Endodermal cell (in vitro differentiated cells): ENCODE results near the gene EPHB1. TPM values are rescaled to one million over a fixed set of nuclear protein-coding genes. Genes with fewer than 3 reads are reported as not detected.

Source experiments
- DNase-seq: peaks from one replicate; pipeline ENCODE4 v3.0.0-alpha.2; 2017
- H3K27ac ChIP-seq: 2 replicates; pipeline ENCODE4 v1.5.1; 2013; ENCODE audit warnings: mild to moderate bottlenecking, low read depth, low read length, moderate library complexity
- H3K27me3 ChIP-seq: 2 replicates; pipeline ENCODE4 v1.6.1; 2013; ENCODE audit warnings: mild to moderate bottlenecking, low read length, moderate library complexity; ENCODE audit not compliant: insufficient read depth, control insufficient read depth, poor library complexity, severe bottlenecking
- H3K36me3 ChIP-seq: 2 replicates; pipeline ENCODE4 v1.7.0; 2013; ENCODE audit warnings: mild to moderate bottlenecking, low read length, moderate library complexity; ENCODE audit not compliant: control insufficient read depth, insufficient read depth
- H3K4me1 ChIP-seq: one replicate; pipeline ENCODE4 v1.7.0; 2013; ENCODE audit warnings: low read length; ENCODE audit not compliant: control insufficient read depth, insufficient read depth
- H3K4me3 ChIP-seq: 2 replicates; pipeline ENCODE4 v1.5.1; 2013; ENCODE audit warnings: mild to moderate bottlenecking, low read length, moderate library complexity
- H3K9ac ChIP-seq: 2 replicates; pipeline ENCODE4 v1.6.1; 2013; ENCODE audit warnings: mild to moderate bottlenecking, low read length, moderate library complexity; ENCODE audit not compliant: poor library complexity, severe bottlenecking; ENCODE audit errors: extremely low read depth
- H3K9me3 ChIP-seq: 2 replicates; pipeline ENCODE4 v1.6.1; 2013; ENCODE audit warnings: mild to moderate bottlenecking, low read length, moderate library complexity; ENCODE audit not compliant: control insufficient read depth
- H3K27ac Mint-ChIP-seq: 2 replicates; pipeline ENCODE4 v1.8.0; 2020; ENCODE audit warnings: mixed read lengths
- H3K27me3 Mint-ChIP-seq: 2 replicates; pipeline ENCODE4 v1.8.0; 2021; ENCODE audit warnings: mild to moderate bottlenecking, mixed read lengths; ENCODE audit not compliant: insufficient read depth
- H3K36me3 Mint-ChIP-seq: 2 replicates; pipeline ENCODE4 v1.8.0; 2020; ENCODE audit warnings: low read depth, mixed read lengths
- H3K4me1 Mint-ChIP-seq: 2 replicates; pipeline ENCODE4 v1.8.0; 2020; ENCODE audit warnings: mixed read lengths
- H3K4me3 Mint-ChIP-seq: 2 replicates; pipeline ENCODE4 v1.8.0; 2020; ENCODE audit warnings: mild to moderate bottlenecking, moderate library complexity, mixed read lengths
- H3K9me3 Mint-ChIP-seq: 2 replicates; pipeline ENCODE4 v1.8.0; 2020; ENCODE audit warnings: mild to moderate bottlenecking, mixed read lengths
- WGBS, 2 experiments: methylation state at CpG; one replicate each; pipeline versions ENCODE4 v1.1.5 to v1.1.7; 2013; ENCODE audit warnings: missing lambda C conversion rate in 2 of 2, mixed read lengths in 1 of 2; ENCODE audit not compliant: insufficient coverage in 1 of 2, insufficient read length in 1 of 2; 5-methylcytosine and 5-hydroxymethylcytosine counted together
- total RNA-seq, 2 donors: library from RNA; stranded (reverse); fragmentation: NEBNext Ultra II Directional in 1 of 2; extraction: Animal tissue kit (Norgen Biotek cat#: 25700) in 1 of 2; gene quantifications; 2 replicates in 1 of 2; 3 replicates in 1 of 2; pipeline ENCODE4 v1.2.1, GENCODE V29; 2021
- TF ChIP-seq, protein P1 (sequence below): fragments of 200-600 bp; sonication (generic); conservative IDR thresholded peaks from 2 replicates; pipeline ENCODE4 v1.5.0; 2021; ENCODE audit warnings: antibody characterized with exemption, mild to moderate bottlenecking

EPHB1 gene
- total RNA-seq, 2 donors from 2014 or later, result 2.9 to 3.6 TPM

- Histone ChIP-seq H3K9ac (no peak overlapping the region), H3K27ac (no peak overlapping the region), H3K4me1 (no peaks in the 10 kb centered on the region), H3K4me3 (no peak overlapping the region), H3K36me3 (no peaks in the 10 kb centered on the region), H3K9me3 (no peaks in the 10 kb centered on the region), H3K27me3 (peaks cover 10% of the 10 kb centered on the region)
- Mint-ChIP-seq H3K4me1 (no peaks in the 10 kb centered on the region), H3K27ac (no peak overlapping the region), H3K27me3 (no peaks in the 10 kb centered on the region), H3K36me3 (no peaks in the 10 kb centered on the region), H3K4me3 (no peak overlapping the region), H3K9me3 (no peaks in the 10 kb centered on the region)
- TF ChIP-seq, protein P1, sequence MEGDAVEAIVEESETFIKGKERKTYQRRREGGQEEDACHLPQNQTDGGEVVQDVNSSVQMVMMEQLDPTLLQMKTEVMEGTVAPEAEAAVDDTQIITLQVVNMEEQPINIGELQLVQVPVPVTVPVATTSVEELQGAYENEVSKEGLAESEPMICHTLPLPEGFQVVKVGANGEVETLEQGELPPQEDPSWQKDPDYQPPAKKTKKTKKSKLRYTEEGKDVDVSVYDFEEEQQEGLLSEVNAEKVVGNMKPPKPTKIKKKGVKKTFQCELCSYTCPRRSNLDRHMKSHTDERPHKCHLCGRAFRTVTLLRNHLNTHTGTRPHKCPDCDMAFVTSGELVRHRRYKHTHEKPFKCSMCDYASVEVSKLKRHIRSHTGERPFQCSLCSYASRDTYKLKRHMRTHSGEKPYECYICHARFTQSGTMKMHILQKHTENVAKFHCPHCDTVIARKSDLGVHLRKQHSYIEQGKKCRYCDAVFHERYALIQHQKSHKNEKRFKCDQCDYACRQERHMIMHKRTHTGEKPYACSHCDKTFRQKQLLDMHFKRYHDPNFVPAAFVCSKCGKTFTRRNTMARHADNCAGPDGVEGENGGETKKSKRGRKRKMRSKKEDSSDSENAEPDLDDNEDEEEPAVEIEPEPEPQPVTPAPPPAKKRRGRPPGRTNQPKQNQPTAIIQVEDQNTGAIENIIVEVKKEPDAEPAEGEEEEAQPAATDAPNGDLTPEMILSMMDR, result no peak
- WGBS, 2 experiments, result 81 to 88% methylated on average over 3 of the region's 3 CpGs
- no peak for DNase-seq
These were observed 339.6 kb downstream of the EPHB1 start for GRCh38 chr3:135134684-135135075.

- WGBS, 2 experiments, result 96 to 100% methylated on average over 1 of the region's 1 CpG
These were observed 340.4 kb downstream of the EPHB1 start for GRCh38 chr3:135135445-135135844.

GRCh38 chr3:135136361-135137100 lies 341.5 kb downstream of the EPHB1 start:
- WGBS, 2 experiments, result 84 to 92% methylated on average over 2 to 3 of the region's 3 CpGs
- Mint-ChIP-seq H3K9me3 (no peaks in the 10 kb centered on the region), H3K36me3 (no peaks in the 10 kb centered on the region), H3K27me3 (peaks cover 2% of the 10 kb centered on the region), H3K4me1 (no peaks in the 10 kb centered on the region), H3K27ac (no peak overlapping the region), H3K4me3 (no peak overlapping the region)
- no peaks in the 10 kb centered on the region for H3K9me3 ChIP-seq
- H3K4me3 ChIP-seq, result no peak overlapping the region
- DNase-seq, result no peak
- no peaks in the 10 kb centered on the region for H3K4me1 ChIP-seq
- no peaks in the 10 kb centered on the region for H3K36me3 ChIP-seq
- H3K9ac ChIP-seq, result no peak overlapping the region
- peaks cover 5% of the 10 kb centered on the region for H3K27me3 ChIP-seq
- H3K27ac ChIP-seq, result no peak overlapping the region
- TF ChIP-seq, protein P1, result no peak

More at GRCh38 chr3:135135445-135135844, 340.4 kb downstream of the EPHB1 start:
- no peaks in the 10 kb centered on the region for H3K9me3 ChIP-seq
- H3K9ac ChIP-seq, result no peak overlapping the region
- no peaks in the 10 kb centered on the region for H3K36me3 ChIP-seq
- Mint-ChIP-seq H3K4me1 (no peaks in the 10 kb centered on the region), H3K9me3 (no peaks in the 10 kb centered on the region), H3K27me3 (no peaks in the 10 kb centered on the region), H3K27ac (no peak overlapping the region), H3K36me3 (no peaks in the 10 kb centered on the region), H3K4me3 (no peak overlapping the region)
- no peak overlapping the region for H3K4me3 ChIP-seq
- TF ChIP-seq, protein P1, result no peak
- H3K27me3 ChIP-seq, result peaks cover 5% of the 10 kb centered on the region
- H3K4me1 ChIP-seq, result no peaks in the 10 kb centered on the region
- H3K27ac ChIP-seq, result no peak overlapping the region
- DNase-seq, result no peak
